Cardiac muscle cell (in vitro differentiated cells and primary cell): ENCODE results near the gene ECEL1. TPM values are rescaled to one million over a fixed set of nuclear protein-coding genes. Genes with fewer than 3 reads are reported as not detected.

ENCODE experiments used
- DNase-seq, 2 donors: peaks; one replicate each; pipeline versions ENCODE4 v3.0.0 to v3.0.0-alpha.2; 2010 to 2017; ENCODE audit warnings: low read depth in 1 of 2, low spot score in 1 of 2
- H3K27ac ChIP-seq: fragments of 200-600 bp; sonication (generic); 2 replicates; pipeline ENCODE4 v1.5.1; 2016
- H3K27me3 ChIP-seq: fragments of 200-600 bp; sonication (generic); 2 replicates; pipeline ENCODE4 v1.6.0; 2016; ENCODE audit warnings: control low read depth
- H3K36me3 ChIP-seq: fragments of 200-600 bp; sonication (generic); 2 replicates; pipeline ENCODE4 v1.5.1; 2016; ENCODE audit warnings: control low read depth
- H3K4me1 ChIP-seq: fragments of 200-600 bp; sonication (generic); 2 replicates; pipeline ENCODE4 v1.8.1; 2017; ENCODE audit warnings: low read depth, mild to moderate bottlenecking, mixed run types
- H3K4me3 ChIP-seq: fragments of 200-600 bp; sonication (generic); 2 replicates; pipeline ENCODE4 v1.5.1; 2016; ENCODE audit warnings: mild to moderate bottlenecking
- H3K9me3 ChIP-seq: fragments of 200-600 bp; sonication (generic); 2 replicates; pipeline ENCODE4 v1.5.1; 2017; ENCODE audit warnings: low read depth, mild to moderate bottlenecking, control low read depth
- polyA plus RNA-seq: library from polyadenylated mRNA; unstranded; fragments of >200 nt; fragmentation: Nextera tagmentation; extraction: Ambion mirVana; gene quantifications from 2 replicates; pipeline ENCODE4 v1.2.1, GENCODE V29; 2016
- total RNA-seq: library from RNA; depleted of rRNA; stranded (reverse); fragments of >200 nt; gene quantifications from 2 replicates; pipeline ENCODE4 v1.2.3, GENCODE V29; 2016
- TF ChIP-seq, protein P1 (sequence below): IDR thresholded peaks from 2 replicates; pipeline ENCODE4 v1.5.1; 2012; ENCODE audit warnings: low read depth, mild to moderate bottlenecking, low read length

The ECEL1 gene
- total and polyA plus RNA-seq, 2 experiments from 2014 or later: 0.70 to 2.3 TPM

DNA sequence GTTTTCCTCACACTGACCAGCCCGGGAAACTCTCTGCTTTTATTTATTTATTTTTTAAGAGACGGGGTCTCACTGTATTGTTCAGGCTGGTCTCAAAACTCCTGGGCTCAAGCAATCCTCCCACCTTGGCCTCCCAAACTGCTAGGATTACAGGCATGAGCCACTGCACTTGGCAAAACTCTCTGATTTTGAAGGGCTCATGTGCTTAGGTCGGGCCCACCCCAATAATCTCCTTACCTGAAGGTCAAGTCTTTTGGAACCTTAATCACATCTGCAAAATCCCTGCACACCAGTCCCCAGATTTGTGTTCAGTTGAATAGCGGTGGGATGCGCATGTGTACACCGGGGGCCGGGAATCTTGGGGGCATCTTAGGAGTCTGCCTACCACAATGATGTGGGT is 7.7 kb upstream of the ECEL1 start:
- H3K27me3 ChIP-seq: peaks cover 5% of the 10 kb centered on the region
- TF ChIP-seq, protein P1, sequence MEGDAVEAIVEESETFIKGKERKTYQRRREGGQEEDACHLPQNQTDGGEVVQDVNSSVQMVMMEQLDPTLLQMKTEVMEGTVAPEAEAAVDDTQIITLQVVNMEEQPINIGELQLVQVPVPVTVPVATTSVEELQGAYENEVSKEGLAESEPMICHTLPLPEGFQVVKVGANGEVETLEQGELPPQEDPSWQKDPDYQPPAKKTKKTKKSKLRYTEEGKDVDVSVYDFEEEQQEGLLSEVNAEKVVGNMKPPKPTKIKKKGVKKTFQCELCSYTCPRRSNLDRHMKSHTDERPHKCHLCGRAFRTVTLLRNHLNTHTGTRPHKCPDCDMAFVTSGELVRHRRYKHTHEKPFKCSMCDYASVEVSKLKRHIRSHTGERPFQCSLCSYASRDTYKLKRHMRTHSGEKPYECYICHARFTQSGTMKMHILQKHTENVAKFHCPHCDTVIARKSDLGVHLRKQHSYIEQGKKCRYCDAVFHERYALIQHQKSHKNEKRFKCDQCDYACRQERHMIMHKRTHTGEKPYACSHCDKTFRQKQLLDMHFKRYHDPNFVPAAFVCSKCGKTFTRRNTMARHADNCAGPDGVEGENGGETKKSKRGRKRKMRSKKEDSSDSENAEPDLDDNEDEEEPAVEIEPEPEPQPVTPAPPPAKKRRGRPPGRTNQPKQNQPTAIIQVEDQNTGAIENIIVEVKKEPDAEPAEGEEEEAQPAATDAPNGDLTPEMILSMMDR: no peak
- H3K4me1 ChIP-seq: no peaks in the 10 kb centered on the region

DNA sequence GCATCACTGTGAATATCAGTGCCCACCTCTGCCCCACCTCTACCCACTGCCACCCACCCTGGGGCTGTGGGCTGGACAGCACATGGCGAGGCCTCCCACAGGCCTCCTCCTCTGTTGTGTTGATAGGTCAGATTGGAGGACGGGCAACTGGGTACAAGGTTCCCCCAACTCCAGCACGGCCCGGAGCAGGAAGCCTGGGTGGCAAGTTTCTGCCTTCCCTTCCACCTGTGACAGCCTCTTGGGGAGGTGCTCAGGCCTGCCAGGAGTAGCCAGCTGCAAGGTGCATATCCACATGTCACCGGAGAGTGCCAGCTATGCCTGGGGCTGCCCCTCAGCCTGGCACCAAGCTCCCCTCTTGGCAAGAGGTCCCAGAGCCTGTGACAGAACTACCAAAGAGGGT is 6.9 kb upstream of the ECEL1 start:
- peaks cover 12% of the 10 kb centered on the region for H3K27me3 ChIP-seq
- H3K4me1 ChIP-seq: no peaks in the 10 kb centered on the region
- no peak for DNase-seq
- H3K27ac ChIP-seq: no peak overlapping the region
- no peaks in the 10 kb centered on the region for H3K9me3 ChIP-seq
- no peak overlapping the region for H3K4me3 ChIP-seq
- TF ChIP-seq, protein P1: no peak
- H3K36me3 ChIP-seq: no peaks in the 10 kb centered on the region

More for the DNA sequence above, 7.7 kb upstream of the ECEL1 start:
- H3K27ac ChIP-seq: no peak overlapping the region
- H3K36me3 ChIP-seq: no peaks in the 10 kb centered on the region
- DNase-seq: no peak
- H3K4me3 ChIP-seq: no peak overlapping the region
- H3K9me3 ChIP-seq: no peaks in the 10 kb centered on the region

DNA sequence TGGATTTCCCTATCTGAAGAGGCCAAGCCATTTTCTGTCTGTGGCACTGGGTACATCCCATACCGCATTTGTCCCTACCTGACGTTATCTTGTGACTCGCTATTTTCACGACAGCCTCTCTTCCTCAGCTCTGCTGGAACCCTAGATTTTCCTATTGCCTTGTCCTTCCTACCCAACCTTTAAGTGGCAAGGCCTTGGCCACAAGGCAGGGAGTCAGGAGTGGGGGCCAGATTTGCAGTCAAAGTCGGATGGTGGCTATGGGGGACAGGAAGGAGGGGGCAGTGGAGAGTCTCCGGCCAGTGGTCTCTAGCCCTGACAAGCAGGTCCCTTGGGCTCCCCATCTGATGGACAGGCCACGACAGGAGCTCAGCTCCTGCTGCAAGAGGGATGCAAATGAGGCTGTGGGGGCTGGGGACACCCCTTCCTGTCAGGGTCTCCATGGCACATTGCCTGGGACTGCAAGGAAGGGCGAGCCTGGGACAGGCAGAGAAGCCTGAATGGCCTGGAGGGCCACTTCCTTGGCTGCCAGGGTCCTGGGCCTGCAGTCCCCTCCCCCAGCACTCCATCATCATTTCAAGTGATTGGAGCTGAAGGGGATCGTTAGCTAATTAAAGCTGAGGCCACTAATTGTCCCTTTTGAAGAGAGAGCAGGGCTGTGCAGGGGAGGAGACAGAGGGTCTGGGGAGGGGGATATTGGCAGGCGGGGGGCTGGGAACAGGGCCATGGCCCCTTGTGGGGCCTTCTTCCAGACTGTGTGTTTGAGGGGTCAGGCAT is 6.3 kb upstream of the ECEL1 start:
- TF ChIP-seq, protein P1: no peak
- H3K27ac ChIP-seq: no peak overlapping the region
- H3K27me3 ChIP-seq: peaks cover 19% of the 10 kb centered on the region
- H3K36me3 ChIP-seq: no peaks in the 10 kb centered on the region
- H3K4me1 ChIP-seq: no peaks in the 10 kb centered on the region
- no peak overlapping the region for H3K4me3 ChIP-seq
- no peaks in the 10 kb centered on the region for H3K9me3 ChIP-seq
- DNase-seq: no peak

DNA sequence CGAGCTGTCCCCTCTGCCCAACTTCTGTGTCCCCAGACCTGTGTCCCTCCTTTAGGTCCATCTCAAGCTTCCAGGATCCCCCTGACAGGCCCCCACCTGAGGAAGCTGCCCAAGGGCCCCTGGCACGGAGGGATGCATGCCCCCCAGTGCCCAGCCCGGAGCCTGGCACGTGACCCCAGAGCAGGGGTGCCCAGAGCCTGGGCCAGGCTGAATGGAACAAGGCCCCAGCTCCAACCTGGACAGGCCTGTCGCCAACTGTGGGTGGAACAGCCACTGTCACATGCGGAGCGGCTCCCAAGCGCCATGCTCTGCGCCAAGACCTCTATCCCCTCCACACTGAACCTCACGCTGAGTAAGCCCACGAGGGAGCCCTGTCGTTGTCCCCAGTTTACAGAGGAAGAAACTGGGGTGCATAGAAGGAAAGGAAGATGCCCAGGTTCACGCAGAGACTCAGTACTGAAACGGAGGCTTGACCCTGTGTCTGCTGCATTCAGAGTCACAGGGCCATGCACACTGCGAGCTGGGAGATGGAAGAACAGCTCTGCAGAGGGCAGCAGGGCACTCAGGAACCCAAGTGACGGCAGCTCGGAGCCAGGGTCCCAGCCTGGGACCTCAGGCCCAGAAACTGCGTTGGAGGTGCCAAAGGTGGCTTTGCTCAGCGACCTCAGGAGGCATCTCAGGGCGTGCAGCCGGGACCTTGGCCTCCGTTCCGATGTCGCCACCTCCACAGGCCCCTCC is 5.5 kb upstream of the ECEL1 start:
- no peak for DNase-seq
- no peaks in the 10 kb centered on the region for H3K4me1 ChIP-seq
- no peak overlapping the region for H3K4me3 ChIP-seq
- no peak overlapping the region for H3K27ac ChIP-seq
- no peaks in the 10 kb centered on the region for H3K9me3 ChIP-seq
- TF ChIP-seq, protein P1: no peak
- H3K36me3 ChIP-seq: no peaks in the 10 kb centered on the region
- peaks cover 26% of the 10 kb centered on the region for H3K27me3 ChIP-seq

DNA sequence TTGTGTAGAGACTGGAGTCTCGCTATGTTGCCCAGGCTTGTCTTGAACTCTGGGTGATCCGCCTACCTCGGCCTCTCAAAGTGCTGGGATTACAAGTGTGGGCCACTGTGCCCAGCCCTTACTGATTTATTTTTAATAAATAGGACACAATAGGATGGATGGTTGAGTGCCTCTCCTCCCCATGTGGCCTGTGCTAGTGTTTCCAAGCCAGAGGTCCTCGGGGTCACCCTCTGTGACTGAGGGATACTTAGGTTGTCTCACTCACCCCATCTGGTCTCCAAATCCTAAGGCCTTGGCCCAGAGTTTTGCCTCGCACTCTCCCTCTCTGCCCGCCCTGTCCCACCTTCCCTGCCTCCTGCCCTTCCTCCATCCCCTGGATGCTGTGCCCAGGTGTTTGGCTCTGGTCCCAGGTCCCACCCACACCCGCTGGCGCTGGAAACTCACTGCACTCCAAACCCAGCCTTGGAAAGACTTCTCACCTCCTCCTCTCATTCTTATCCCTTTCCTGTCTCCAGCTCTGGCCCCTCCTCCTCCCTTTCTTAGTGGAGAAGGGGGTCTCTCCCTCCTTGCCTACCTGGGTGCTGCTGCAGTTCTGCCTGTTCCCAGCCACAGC is 4.7 kb upstream of the ECEL1 start:
- no peak overlapping the region for H3K27ac ChIP-seq
- no peak for DNase-seq
- H3K9me3 ChIP-seq: no peaks in the 10 kb centered on the region
- no peaks in the 10 kb centered on the region for H3K36me3 ChIP-seq
- H3K4me1 ChIP-seq: no peaks in the 10 kb centered on the region
- peaks cover 34% of the 10 kb centered on the region for H3K27me3 ChIP-seq
- no peak overlapping the region for H3K4me3 ChIP-seq
- TF ChIP-seq, protein P1: no peak
